Calu3 (cell line): ENCODE measurements around the gene BPNT1. TPM values are rescaled to one million over a fixed set of nuclear protein-coding genes. Genes with fewer than 3 reads are reported as not detected.
A peak's percentile ranks its signal among the peaks of the same experiment; 100 is the strongest.

Source experiments
- BruUV-seq: library from RNA; stranded (reverse); fragments of 400-500 nt; replicated peaks from 2 replicates; lab custom pipeline; 2021; lab: Mats Ljungman, UMichigan
- CTCF ChIA-PET: fragments of 300-600 bp; sonication (Branson Sonifier 250); formaldehyde crosslinking; loops from one replicate; lab custom pipeline; 2022; ENCODE audit warnings: antibody characterized with exemption; lab: Charles Lee
- DNase-seq: peaks from one replicate; pipeline ENCODE4 v3.0.0; 2022
- H3K27ac Mint-ChIP-seq: one replicate; pipeline ENCODE4 v1.8.0; 2022; ENCODE audit warnings: mixed read lengths; ENCODE audit not compliant: unreplicated experiment
- H3K27me3 Mint-ChIP-seq: one replicate; pipeline ENCODE4 v1.8.0; 2022; ENCODE audit warnings: mixed read lengths; ENCODE audit not compliant: unreplicated experiment
- H3K36me3 Mint-ChIP-seq: one replicate; pipeline ENCODE4 v1.8.0; 2022; ENCODE audit warnings: mild to moderate bottlenecking, moderate library complexity, mixed read lengths; ENCODE audit not compliant: insufficient read depth, unreplicated experiment
- H3K4me1 Mint-ChIP-seq: one replicate; pipeline ENCODE4 v1.8.0; 2022; ENCODE audit warnings: mild to moderate bottlenecking, low read depth, mixed read lengths; ENCODE audit not compliant: unreplicated experiment
- H3K4me3 Mint-ChIP-seq: one replicate; pipeline ENCODE4 v1.8.0; 2022; ENCODE audit warnings: mild to moderate bottlenecking, low read depth, moderate library complexity, mixed read lengths; ENCODE audit not compliant: unreplicated experiment
- H3K9me3 Mint-ChIP-seq: one replicate; pipeline ENCODE4 v1.8.0; 2022; ENCODE audit warnings: low read depth, mixed read lengths; ENCODE audit not compliant: unreplicated experiment
- intact Hi-C: fragments of 100-400 bp; cut with micrococcal nuclease; formaldehyde crosslinking; loops from one replicate; pipeline ENCODE4 v1.10.0; 2022; ENCODE audit not compliant: unreplicated experiment
- total RNA-seq: library from RNA; stranded (reverse); gene quantifications from 2 replicates; pipeline ENCODE4 v1.2.3, GENCODE V29; 2022
- TF ChIP-seq, protein P1 (sequence below): fragments of 200-600 bp; IDR thresholded peaks from one replicate; pipeline ENCODE4 v1.8.0; 2022; ENCODE audit warnings: antibody characterized with exemption; ENCODE audit not compliant: unreplicated experiment

Gene BPNT1
- total RNA-seq, 1 experiment from 2014 or later: 46.9 TPM

GRCh38 chr1:220129479-220130210 is 40.1 kb upstream of the BPNT1 start:
- no peaks in the 10 kb centered on the region for H3K9me3 Mint-ChIP-seq
- TF ChIP-seq, protein P1, sequence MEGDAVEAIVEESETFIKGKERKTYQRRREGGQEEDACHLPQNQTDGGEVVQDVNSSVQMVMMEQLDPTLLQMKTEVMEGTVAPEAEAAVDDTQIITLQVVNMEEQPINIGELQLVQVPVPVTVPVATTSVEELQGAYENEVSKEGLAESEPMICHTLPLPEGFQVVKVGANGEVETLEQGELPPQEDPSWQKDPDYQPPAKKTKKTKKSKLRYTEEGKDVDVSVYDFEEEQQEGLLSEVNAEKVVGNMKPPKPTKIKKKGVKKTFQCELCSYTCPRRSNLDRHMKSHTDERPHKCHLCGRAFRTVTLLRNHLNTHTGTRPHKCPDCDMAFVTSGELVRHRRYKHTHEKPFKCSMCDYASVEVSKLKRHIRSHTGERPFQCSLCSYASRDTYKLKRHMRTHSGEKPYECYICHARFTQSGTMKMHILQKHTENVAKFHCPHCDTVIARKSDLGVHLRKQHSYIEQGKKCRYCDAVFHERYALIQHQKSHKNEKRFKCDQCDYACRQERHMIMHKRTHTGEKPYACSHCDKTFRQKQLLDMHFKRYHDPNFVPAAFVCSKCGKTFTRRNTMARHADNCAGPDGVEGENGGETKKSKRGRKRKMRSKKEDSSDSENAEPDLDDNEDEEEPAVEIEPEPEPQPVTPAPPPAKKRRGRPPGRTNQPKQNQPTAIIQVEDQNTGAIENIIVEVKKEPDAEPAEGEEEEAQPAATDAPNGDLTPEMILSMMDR: no peak
- CTCF ChIA-PET: no interaction called here
- peaks cover 5% of the 10 kb centered on the region for H3K4me1 Mint-ChIP-seq
- no peak overlapping the region for H3K4me3 Mint-ChIP-seq
- no peak for DNase-seq
- BruUV-seq: no TSS peak
- peaks cover 17% of the 10 kb centered on the region for H3K36me3 Mint-ChIP-seq
- H3K27ac Mint-ChIP-seq: no peak overlapping the region
- H3K27me3 Mint-ChIP-seq: no peaks in the 10 kb centered on the region
- intact Hi-C loops: no loop called here

GRCh38 chr1:220127076-220127475 is 37.5 kb upstream of the BPNT1 start:
- Mint-ChIP-seq H3K36me3 (peaks cover 9% of the 10 kb centered on the region), H3K4me3 (no peak overlapping the region), H3K9me3 (no peaks in the 10 kb centered on the region), H3K27ac (no peak overlapping the region), H3K27me3 (no peaks in the 10 kb centered on the region), H3K4me1 (peaks cover 21% of the 10 kb centered on the region)
- TF ChIP-seq, protein P1: no peak
- intact Hi-C loops: no loop called here
- DNase-seq: no peak
- BruUV-seq: no TSS peak
- CTCF ChIA-PET: no interaction called here

DNA sequence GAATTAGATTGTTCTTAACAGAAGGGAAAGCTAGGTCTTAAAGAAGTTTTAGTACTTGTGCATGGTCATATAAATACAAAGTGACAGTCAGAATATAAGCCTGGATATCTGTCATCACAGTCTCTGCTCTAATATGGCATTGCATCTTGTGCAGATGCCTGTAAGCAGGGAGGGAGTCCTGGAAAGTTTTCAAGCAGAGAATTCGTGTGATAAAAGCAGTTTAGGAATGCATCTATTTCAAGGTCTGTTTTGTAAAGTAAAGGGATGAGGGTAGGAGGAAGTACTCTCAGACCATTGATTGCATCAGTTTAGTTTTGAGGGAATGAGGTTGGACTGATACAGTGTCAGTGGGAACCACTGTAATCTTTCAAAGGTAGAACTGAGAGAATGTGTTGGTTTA is 35.0 kb upstream of the BPNT1 start:
- no peak overlapping the region for H3K4me3 Mint-ChIP-seq
- peaks cover 12% of the 10 kb centered on the region for H3K36me3 Mint-ChIP-seq
- H3K9me3 Mint-ChIP-seq: no peaks in the 10 kb centered on the region
- CTCF ChIA-PET: interaction anchor here (1.1 kb wide), 1 partner anchor 133 kb away, joined by 8 read pairs; no protein-coding TSS in a partner anchor
- H3K27me3 Mint-ChIP-seq: no peaks in the 10 kb centered on the region
- peaks cover 25% of the 10 kb centered on the region for H3K4me1 Mint-ChIP-seq
- no peak for DNase-seq
- no TSS peak for BruUV-seq
- TF ChIP-seq, protein P1: no peak
- intact Hi-C loops: loop anchor here (5.0 kb wide), 1 partner anchor 287 kb away; no protein-coding TSS in a partner anchor
- H3K27ac Mint-ChIP-seq: peak overlapping the region; percentile 5

DNA sequence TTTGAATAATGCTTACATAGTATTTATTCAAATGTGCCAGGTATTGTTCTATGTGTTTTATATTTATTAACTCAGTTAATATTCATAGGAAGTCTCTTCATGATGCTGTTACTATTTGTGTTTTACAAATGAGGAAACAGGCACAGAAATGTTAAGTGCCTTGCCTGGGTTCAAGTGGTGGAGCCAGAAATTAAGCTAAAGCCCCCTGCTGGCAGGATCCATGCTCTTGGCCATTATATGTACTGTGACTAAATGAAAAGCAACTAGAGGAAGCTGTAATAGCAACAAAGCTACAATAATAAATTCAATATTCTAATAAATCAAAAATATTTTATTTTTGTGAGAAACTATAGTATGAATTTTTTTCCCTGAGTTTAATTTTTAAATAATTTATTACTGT is 34.3 kb upstream of the BPNT1 start:
- CTCF ChIA-PET: interaction anchor here (1.1 kb wide), 1 partner anchor 133 kb away, joined by 8 read pairs; no protein-coding TSS in a partner anchor
- H3K36me3 Mint-ChIP-seq: peaks cover 10% of the 10 kb centered on the region
- H3K9me3 Mint-ChIP-seq: no peaks in the 10 kb centered on the region
- BruUV-seq: no TSS peak
- intact Hi-C loops: loop anchor here (5.0 kb wide), 1 partner anchor 287 kb away; no protein-coding TSS in a partner anchor
- no peak overlapping the region for H3K4me3 Mint-ChIP-seq
- H3K27ac Mint-ChIP-seq: no peak overlapping the region
- TF ChIP-seq, protein P1: peak; percentile 44
- H3K27me3 Mint-ChIP-seq: no peaks in the 10 kb centered on the region
- peak; percentile 35 for DNase-seq
- peaks cover 31% of the 10 kb centered on the region for H3K4me1 Mint-ChIP-seq
